ENCODE measurements around the gene NLRP7. TPM values are rescaled to one million over a fixed set of nuclear protein-coding genes. Genes with fewer than 3 reads are reported as not detected.
"Not testable (repeated sequence)": the region's sequence is repeated elsewhere in the genome, so short reads cannot be mapped to it uniquely, and the experiment has no call there.

NLRP7 gene
- total RNA-seq: not detected
- long read RNA-seq: 0 reads

- no peak for ATAC-seq
- intact Hi-C loops (cut with micrococcal nuclease): no loop called here
- DNase-seq: no peak
Measured at GRCh38 chr19:54947381-54947780, at the start of gene NLRP7. TSS of gene NLRP7 (minus strand) at chr19:54947530.

GRCh38 chr19:54995561-54995960 is 48.2 kb upstream of the NLRP7 start:
- intact Hi-C loops (cut with micrococcal nuclease): no loop called here
- DNase-seq (no peak), ATAC-seq (no peak)

- ATAC-seq; intact Hi-C loops (cut with micrococcal nuclease); DNase-seq: not testable (repeated sequence)
Measured at GRCh38 chr19:54989531-54989930, 42.2 kb upstream of the NLRP7 start.

DNA sequence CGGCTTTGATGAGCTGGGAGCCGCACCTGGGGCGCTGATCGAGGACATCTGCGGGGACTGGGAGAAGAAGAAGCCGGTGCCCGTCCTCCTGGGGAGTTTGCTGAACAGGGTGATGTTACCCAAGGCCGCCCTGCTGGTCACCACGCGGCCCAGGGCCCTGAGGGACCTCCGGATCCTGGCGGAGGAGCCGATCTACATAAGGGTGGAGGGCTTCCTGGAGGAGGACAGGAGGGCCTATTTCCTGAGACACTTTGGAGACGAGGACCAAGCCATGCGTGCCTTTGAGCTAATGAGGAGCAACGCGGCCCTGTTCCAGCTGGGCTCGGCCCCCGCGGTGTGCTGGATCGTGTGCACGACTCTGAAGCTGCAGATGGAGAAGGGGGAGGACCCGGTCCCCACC is 35.2 kb upstream of the NLRP7 start:
- intact Hi-C loops (cut with micrococcal nuclease); DNase-seq; ATAC-seq: not testable (repeated sequence)

GRCh38 chr19:54973229-54974090 is 26.1 kb upstream of the NLRP7 start:
- intact Hi-C loops (cut with micrococcal nuclease); ATAC-seq; DNase-seq: not testable (repeated sequence)

GRCh38 chr19:54971446-54971845 is 24.1 kb upstream of the NLRP7 start:
- intact Hi-C loops (cut with micrococcal nuclease); ATAC-seq; DNase-seq: not testable (repeated sequence)

GRCh38 chr19:54969647-54970046 is 22.3 kb upstream of the NLRP7 start:
- intact Hi-C loops (cut with micrococcal nuclease): no loop called here
- no peak for DNase-seq
- ATAC-seq: no peak

- ATAC-seq: no peak
Measured at GRCh38 chr19:54967611-54968010, 20.3 kb upstream of the NLRP7 start.

DNA sequence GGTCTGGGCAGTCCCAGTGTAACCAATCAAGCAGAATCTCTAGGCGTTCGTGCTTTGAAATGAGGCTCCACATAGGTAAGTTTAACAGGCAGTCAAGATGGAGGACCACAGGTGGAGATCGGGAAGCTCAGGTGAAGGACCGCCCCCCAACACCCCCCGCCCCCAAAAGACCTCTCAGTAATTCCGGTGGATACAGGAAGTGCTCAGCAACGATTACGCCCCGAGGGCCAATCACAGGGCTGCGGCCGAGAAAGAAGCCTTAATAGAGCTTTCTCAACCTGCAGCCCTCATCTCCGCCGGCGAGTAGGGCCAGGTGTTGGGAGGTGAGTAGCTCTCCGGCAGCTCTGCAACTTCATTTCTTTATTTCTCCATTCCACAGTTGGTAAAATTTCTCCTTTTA is 17.7 kb upstream of the NLRP7 start:
- DNase-seq; ATAC-seq; intact Hi-C loops (cut with micrococcal nuclease): not testable (repeated sequence)

More at GRCh38 chr19:54967611-54968010, 20.3 kb upstream of the NLRP7 start:
- intact Hi-C loops (cut with micrococcal nuclease): no loop called here
- no peak for DNase-seq

- ATAC-seq (no peak), DNase-seq (no peak)
- intact Hi-C loops (cut with micrococcal nuclease): no loop called here
Measured at GRCh38 chr19:54959840-54960239, 12.5 kb upstream of the NLRP7 start.

- no peak for DNase-seq
- ATAC-seq: no peak
- intact Hi-C loops (cut with micrococcal nuclease): no loop called here
Measured at GRCh38 chr19:54955376-54955775, 8.0 kb upstream of the NLRP7 start.

DNA sequence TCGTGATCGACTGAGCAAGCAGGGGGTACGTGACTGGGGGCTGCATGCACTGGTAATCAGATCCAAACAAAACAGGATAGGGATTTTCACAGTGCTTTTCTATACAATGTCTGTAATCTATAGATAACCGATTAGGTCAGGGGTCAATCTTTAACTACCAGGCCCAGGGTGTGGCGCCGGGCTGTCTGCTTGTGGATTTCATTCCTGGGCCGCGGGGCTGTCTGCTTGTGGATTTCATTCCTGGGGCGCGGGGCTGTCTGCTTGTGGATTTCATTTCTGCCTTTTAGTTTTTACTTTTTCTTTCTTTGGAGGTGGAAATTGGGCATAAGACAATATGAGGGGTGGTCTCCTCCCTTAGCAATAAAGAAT is 6.0 kb upstream of the NLRP7 start:
- DNase-seq; ATAC-seq; intact Hi-C loops (cut with micrococcal nuclease): not testable (repeated sequence)

DNA sequence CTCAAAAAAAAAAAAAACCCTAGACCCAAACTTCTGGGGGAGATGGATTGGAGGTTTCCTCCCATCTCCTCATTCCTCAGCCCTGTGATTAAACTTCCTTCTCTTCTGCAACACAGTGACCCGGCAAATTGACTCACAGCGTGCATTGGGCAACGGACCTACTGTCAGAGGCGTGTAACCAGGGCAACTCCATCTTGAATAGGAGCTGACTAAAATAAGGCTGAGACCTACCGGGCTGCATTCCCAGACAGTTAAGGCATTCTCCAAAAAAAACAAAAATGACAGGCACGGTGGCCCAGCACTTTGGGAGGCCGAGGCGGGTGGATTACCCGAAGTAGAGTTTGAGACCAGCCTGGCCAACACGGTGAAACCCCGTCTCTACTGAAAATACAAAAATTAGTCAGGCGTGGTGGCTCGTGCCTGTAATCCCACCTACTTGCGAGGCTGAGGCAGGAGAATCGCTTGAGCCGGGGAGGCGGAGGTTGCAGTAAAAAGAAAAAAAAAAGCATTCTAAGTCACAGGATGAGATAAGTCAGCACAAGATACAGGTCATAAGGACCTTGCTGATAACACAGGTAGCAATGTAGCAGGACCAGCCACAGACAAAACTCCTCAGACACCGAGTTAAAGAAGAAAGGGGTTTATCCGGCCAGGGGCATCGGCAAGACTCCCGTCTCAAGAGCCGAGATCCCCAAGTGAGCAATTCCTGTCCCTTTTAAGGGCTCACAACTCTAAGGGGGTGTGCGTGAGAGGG is 5.4 kb upstream of the NLRP7 start:
- DNase-seq (no peak), ATAC-seq (no peak)
- intact Hi-C loops (cut with micrococcal nuclease): no loop called here

- DNase-seq; ATAC-seq; intact Hi-C loops (cut with micrococcal nuclease): not testable (repeated sequence)
Measured at GRCh38 chr19:54950580-54950979, 3.2 kb upstream of the NLRP7 start.

GRCh38 chr19:54949412-54949811 is 2.1 kb upstream of the NLRP7 start:
- DNase-seq (no peak), ATAC-seq (no peak)
- intact Hi-C loops (cut with micrococcal nuclease): no loop called here

DNA sequence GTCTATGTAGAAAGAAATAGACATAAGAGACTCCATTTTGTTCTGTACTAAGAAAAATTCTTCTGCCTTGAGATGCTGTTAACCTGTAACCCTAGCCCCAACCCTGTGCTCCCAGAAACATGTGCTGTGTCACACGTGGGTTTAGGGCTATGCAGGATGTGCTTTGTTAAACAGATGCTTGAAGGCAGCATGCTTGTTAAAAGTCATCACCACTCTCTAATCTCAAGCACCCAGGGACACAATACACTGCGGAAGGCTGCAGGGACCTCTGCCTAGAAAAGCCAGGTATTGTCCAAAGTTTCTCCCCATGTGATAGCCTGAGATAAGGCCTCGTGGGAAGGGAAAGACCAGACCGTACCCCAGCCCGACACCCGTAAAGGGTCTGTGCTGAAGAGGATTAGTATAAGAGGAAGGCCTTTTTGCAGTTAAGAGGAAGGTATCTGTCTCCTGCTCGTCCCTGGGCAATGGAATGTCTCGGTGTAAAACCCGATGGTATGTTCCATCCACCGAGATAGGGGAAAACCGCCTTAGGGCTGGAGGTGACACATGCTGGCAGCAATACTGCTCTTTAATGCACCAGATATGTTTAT is 3.5 kb downstream of the NLRP7 start:
- intact Hi-C loops (cut with micrococcal nuclease); ATAC-seq; DNase-seq: not testable (repeated sequence)

DNA sequence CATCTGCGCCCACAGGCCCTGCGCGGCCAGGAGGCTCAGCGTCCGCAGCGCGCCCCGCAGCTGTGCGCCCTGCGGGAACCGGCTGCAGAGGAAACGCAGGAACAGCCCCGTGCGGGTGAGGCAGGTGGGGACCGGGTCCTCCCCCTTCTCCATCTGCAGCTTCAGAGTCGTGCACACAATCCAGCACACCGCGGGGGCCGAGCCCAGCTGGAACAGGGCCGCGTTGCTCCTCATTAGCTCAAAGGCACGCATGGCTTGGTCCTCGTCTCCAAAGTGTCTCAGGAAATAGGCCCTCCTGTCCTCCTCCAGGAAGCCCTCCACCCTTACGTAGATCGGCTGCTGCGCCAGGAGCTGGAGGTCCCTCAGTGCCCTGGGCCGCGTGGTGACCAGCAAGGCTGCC is 7.8 kb downstream of the NLRP7 start:
- DNase-seq; intact Hi-C loops (cut with micrococcal nuclease); ATAC-seq: not testable (repeated sequence)

GRCh38 chr19:54938906-54939305 is 8.4 kb downstream of the NLRP7 start:
- ATAC-seq: no peak
- DNase-seq: no peak
- intact Hi-C loops (cut with micrococcal nuclease): no loop called here

DNA sequence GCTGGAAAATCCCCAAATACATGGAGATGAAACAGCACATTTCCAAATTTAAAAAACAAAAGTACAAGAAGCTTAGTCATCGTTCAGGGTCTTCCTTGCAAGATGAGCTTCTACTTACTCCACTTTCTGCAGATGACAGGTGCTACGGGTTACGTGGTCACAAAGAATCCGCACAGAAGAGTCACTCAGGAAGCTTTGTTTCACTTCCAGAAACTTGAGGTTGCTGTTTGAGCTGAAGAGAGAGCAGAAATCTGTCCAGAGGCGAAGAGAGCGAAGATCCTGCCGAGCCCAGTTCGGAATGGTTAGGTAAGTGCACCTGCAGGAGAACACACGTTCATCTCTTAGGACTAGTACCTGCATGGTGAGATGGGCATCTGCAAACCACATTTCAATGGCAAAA is 9.4 kb downstream of the NLRP7 start:
- no peak for ATAC-seq

DNA sequence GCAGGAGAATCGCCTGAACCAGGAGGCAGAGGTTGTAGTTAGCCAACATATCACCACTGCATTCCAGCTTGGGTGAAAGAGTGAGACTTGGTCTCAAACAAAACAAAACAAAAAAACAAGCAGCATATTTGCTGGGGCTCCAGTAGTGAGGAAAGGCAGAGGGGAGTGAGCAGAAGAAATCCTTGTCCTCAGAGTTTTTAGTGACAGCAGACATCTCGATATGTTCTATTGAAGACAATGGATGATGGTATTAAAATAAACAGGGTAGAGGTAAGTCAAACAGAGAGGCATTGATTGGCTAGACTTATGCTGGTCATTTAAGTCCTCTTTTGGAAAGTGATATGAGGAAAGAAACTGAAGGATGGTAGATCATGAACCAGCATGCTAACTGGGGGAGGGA is 19.0 kb downstream of the NLRP7 start:
- DNase-seq (no peak), ATAC-seq (no peak)
- intact Hi-C loops (cut with micrococcal nuclease): no loop called here

More for the DNA sequence above, 9.4 kb downstream of the NLRP7 start:
- DNase-seq: no peak
- intact Hi-C loops (cut with micrococcal nuclease): no loop called here

Data from left ventricle myocardium superior (tissue), 1 donor.